ENCODE measurements around the gene KCNC3. TPM values are rescaled to one million over a fixed set of nuclear protein-coding genes. Genes with fewer than 3 reads are reported as not detected.

KCNC3 gene
- total and polyA plus RNA-seq, 10 of the 15 experiments (the other 5 are each of a cell fraction or from before 2014, with no cell fraction given), result 0.08 to 3.8 (median 0.44) TPM; not detected in 2

GRCh38 chr19:50378863-50379236 is 49.7 kb upstream of the KCNC3 start:
- ChIA-PET RAD21 (ENCODE audit: unreplicated experiment) (interaction anchor here (0.7 kb wide), 1 partner anchor 82 kb away, joined by 3 read pairs; no protein-coding TSS in a partner anchor), CTCF (interaction anchor here (0.8 kb wide), 1 partner anchor 82 kb away, joined by 3 read pairs; no protein-coding TSS in a partner anchor), SMC1A (ENCODE audit: uncharacterized antibody, unreplicated experiment) (interaction anchor here (1.0 kb wide), 1 partner anchor 52 kb away, joined by 3 read pairs; no protein-coding TSS in a partner anchor), POLR2A (interaction anchor here (0.6 kb wide), 1 partner anchor 14 kb away, joined by 3 read pairs; no protein-coding TSS in a partner anchor)
- no peak for FAIRE-seq
- no peak for DNase-seq (ENCODE audit: low read depth, low spot score)
- Histone ChIP-seq H3K79me2 (ENCODE audit: control insufficient read depth, insufficient read depth, low read length) (peaks cover 5% of the 10 kb centered on the region), H3K9ac (ENCODE audit: control insufficient read depth, insufficient read depth, low read length) (no peak overlapping the region), H3K9me3 (replicated peaks; ENCODE audit: control insufficient read depth, insufficient read depth, low read length) (no peaks in the 10 kb centered on the region), H3K27ac (ENCODE audit: control insufficient read depth, insufficient read depth) (no peak overlapping the region), H3K27me3 (replicated peaks in 1 of 2; ENCODE audit: control insufficient read depth in 2 of 2, insufficient read depth in 2 of 2, low read length in 1 of 2) (no peaks in the 10 kb centered on the region), H4K20me1 (ENCODE audit: control insufficient read depth, insufficient read depth) (no peaks in the 10 kb centered on the region), H3K36me3 (ENCODE audit: control insufficient read depth in 2 of 2, insufficient read depth in 2 of 2, low read length in 1 of 2) (peaks cover 5 to 16% of the 10 kb centered on the region in 2 experiments; a peak in 3 of 4 replicates), H3K4me3 (no peak overlapping the region), H3K4me1 (ENCODE audit: control insufficient read depth, insufficient read depth, low read length) (peaks cover 7% of the 10 kb centered on the region; the same call in 1 of the 2 replicates), H3K4me2 (ENCODE audit: control insufficient read depth, insufficient read depth) (no peak overlapping the region), H2AFZ (ENCODE audit: control insufficient read depth, low read depth, low read length) (no peak overlapping the region)
- no peak for TF ChIP-seq MLLT1 (IDR thresholded peaks at IDR 0.05)
- no peak for TF ChIP-seq CREB1 (IDR thresholded peaks at IDR 0.05; ENCODE audit: low read depth)
- TF ChIP-seq PKNOX1 (IDR thresholded peaks at IDR 0.05), result no peak
- in situ Hi-C loops (cut with MboI) (no loop called here), intact Hi-C loops (cut with micrococcal nuclease; ENCODE audit: unreplicated experiment) (no loop called here)
- 98% methylated on average over 10 of the region's 10 CpGs for WGBS (ENCODE audit: insufficient coverage, insufficient replicate concordance, low lambda C conversion rate, missing lambda C conversion rate)
- no TSS peak for BruUV-seq (replicated peaks)
- no peak for ATAC-seq
